ENCODE data around the gene TMEM9. TPM values are rescaled to one million over a fixed set of nuclear protein-coding genes. Genes with fewer than 3 reads are reported as not detected.

Gene TMEM9
- total RNA-seq, 2 experiments from 2014 or later, result 15.7 to 16.5 TPM

GRCh38 chr1:201178718-201179117, 24.4 kb upstream of the TMEM9 start:
- H3K27ac Mint-ChIP-seq, result no peak overlapping the region
- POLR2A ChIA-PET, result no interaction called here
- intact Hi-C loops (cut with DNase I, micrococcal nuclease), result no loop called here

GRCh38 chr1:201176940-201177339, 22.7 kb upstream of the TMEM9 start:
- no peaks in the 10 kb centered on the region for H3K9me3 Mint-ChIP-seq
- no peaks in the 10 kb centered on the region for H3K36me3 Mint-ChIP-seq (ENCODE audit: low read depth)
- H3K4me1 Mint-ChIP-seq (ENCODE audit: low read depth), result peaks cover 4% of the 10 kb centered on the region
- TF ChIP-seq CTCF (IDR thresholded peaks at IDR 0.05), result no peak
- Histone ChIP-seq H3K36me3 (ENCODE audit: insufficient read depth, low read length) (no peaks in the 10 kb centered on the region), H3K27ac (ENCODE audit: low read depth in 1 of 2, low read length in 2 of 2) (no peak overlapping the region), H3K4me3 (ENCODE audit: low read length) (no peak overlapping the region), H3K4me1 (ENCODE audit: insufficient read depth, low read length) (no peaks in the 10 kb centered on the region), H3K9me3 (ENCODE audit: control insufficient read depth in 1 of 2, insufficient read depth in 1 of 2, low read length in 2 of 2) (no peaks in the 10 kb centered on the region), H3K27me3 (ENCODE audit: control insufficient read depth in 1 of 2, insufficient read depth in 2 of 2, low read length in 2 of 2) (peaks cover 2 to 16% of the 10 kb centered on the region in 2 experiments)
- ChIA-PET CTCF (no interaction called here), POLR2A (no interaction called here)
- intact Hi-C loops (cut with DNase I, micrococcal nuclease), result no loop called here
- DNase-seq (no peak), ATAC-seq (ENCODE audit: poor library complexity) (no peak)
- peaks cover 61% of the 10 kb centered on the region for H3K27me3 Mint-ChIP-seq
- H3K27ac Mint-ChIP-seq, result no peak overlapping the region
- no peak overlapping the region for H3K4me3 Mint-ChIP-seq

More at GRCh38 chr1:201178718-201179117, 24.4 kb upstream of the TMEM9 start:
- peaks cover 52% of the 10 kb centered on the region for H3K27me3 Mint-ChIP-seq
- H3K27ac ChIP-seq (ENCODE audit: low read depth in 1 of 2, low read length in 2 of 2), result no peak overlapping the region
- no peaks in the 10 kb centered on the region for H3K36me3 ChIP-seq (ENCODE audit: insufficient read depth, low read length)
- no peaks in the 10 kb centered on the region for H3K9me3 ChIP-seq (ENCODE audit: control insufficient read depth in 1 of 2, insufficient read depth in 1 of 2, low read length in 2 of 2)
- no peak for TF ChIP-seq CTCF (IDR thresholded peaks at IDR 0.05)
- no peak overlapping the region for H3K4me3 ChIP-seq (ENCODE audit: low read length)
- H3K4me1 Mint-ChIP-seq (ENCODE audit: low read depth), result no peaks in the 10 kb centered on the region
- no peaks in the 10 kb centered on the region for H3K36me3 Mint-ChIP-seq (ENCODE audit: low read depth)
- H3K9me3 Mint-ChIP-seq, result no peaks in the 10 kb centered on the region
- peaks cover 4 to 16% of the 10 kb centered on the region in 2 experiments for H3K27me3 ChIP-seq (ENCODE audit: control insufficient read depth in 1 of 2, insufficient read depth in 2 of 2, low read length in 2 of 2)
- no peaks in the 10 kb centered on the region for H3K4me1 ChIP-seq (ENCODE audit: insufficient read depth, low read length)
- ATAC-seq (ENCODE audit: poor library complexity) (no peak), DNase-seq (no peak)
- CTCF ChIA-PET, result no interaction called here
- H3K4me3 Mint-ChIP-seq, result no peak overlapping the region

GRCh38 chr1:201175820-201176500, 21.7 kb upstream of the TMEM9 start:
- CTCF ChIA-PET, result interaction anchor here (0.6 kb wide), 1 partner anchor 13 kb away, joined by 3 read pairs; no protein-coding TSS in a partner anchor
- POLR2A ChIA-PET, result no interaction called here
- H3K27me3 Mint-ChIP-seq, result peaks cover 61% of the 10 kb centered on the region

More at GRCh38 chr1:201175820-201176500, 21.7 kb upstream of the TMEM9 start:
- no peak for TF ChIP-seq CTCF (IDR thresholded peaks at IDR 0.05)
- Mint-ChIP-seq H3K4me3 (no peak overlapping the region), H3K9me3 (no peaks in the 10 kb centered on the region), H3K27ac (no peak overlapping the region), H3K4me1 (ENCODE audit: low read depth) (peaks cover 13% of the 10 kb centered on the region), H3K36me3 (ENCODE audit: low read depth) (no peaks in the 10 kb centered on the region)
- intact Hi-C loops (cut with DNase I, micrococcal nuclease), result no loop called here
- no peak overlapping the region for H3K27ac ChIP-seq (ENCODE audit: low read depth in 1 of 2, low read length in 2 of 2)
- H3K9me3 ChIP-seq (ENCODE audit: control insufficient read depth in 1 of 2, insufficient read depth in 1 of 2, low read length in 2 of 2), result no peaks in the 10 kb centered on the region
- peaks cover 2 to 11% of the 10 kb centered on the region in 2 experiments for H3K27me3 ChIP-seq (ENCODE audit: control insufficient read depth in 1 of 2, insufficient read depth in 2 of 2, low read length in 2 of 2)
- no peak for DNase-seq
- no peak overlapping the region for H3K4me3 ChIP-seq (ENCODE audit: low read length)
- no peaks in the 10 kb centered on the region for H3K36me3 ChIP-seq (ENCODE audit: insufficient read depth, low read length)
- no peak for ATAC-seq (ENCODE audit: poor library complexity)
- peaks cover 9% of the 10 kb centered on the region for H3K4me1 ChIP-seq (ENCODE audit: insufficient read depth, low read length)

Data from CD4-positive, alpha-beta T cell (primary cell).